Measurements from ENCODE around the gene ANKS6. TPM values are rescaled to one million over a fixed set of nuclear protein-coding genes. Genes with fewer than 3 reads are reported as not detected.

The ANKS6 gene
- total RNA-seq, 1 experiment from 2014 or later: 21.1 TPM

DNA sequence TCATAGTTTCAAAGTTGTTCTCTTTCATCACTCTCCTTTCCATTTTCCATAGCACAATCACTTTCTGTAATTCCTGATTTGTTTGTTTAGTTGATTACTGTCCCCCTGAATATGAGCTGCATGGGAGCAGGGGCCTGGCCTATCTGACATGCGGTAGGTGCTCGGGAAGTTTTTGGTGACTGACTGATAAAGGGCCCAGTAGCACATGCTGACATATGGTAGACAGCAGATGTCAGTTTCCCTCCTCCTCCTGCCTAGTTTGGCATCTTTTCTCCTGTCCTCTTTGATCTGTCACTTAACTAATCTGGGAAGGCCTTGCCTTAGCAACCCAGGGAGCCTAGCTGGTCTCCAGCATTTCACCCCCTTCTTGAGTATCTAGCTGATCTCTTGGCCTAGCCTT is 25.5 kb upstream of the ANKS6 start:
- Histone ChIP-seq H3K4me3 (ENCODE audit: low read depth, low read length) (no peak overlapping the region), H3K27me3 (replicated peaks; ENCODE audit: control insufficient read depth, insufficient read depth, low read length) (no peaks in the 10 kb centered on the region), H3K4me1 (no peaks in the 10 kb centered on the region), H3K36me3 (ENCODE audit: control insufficient read depth, insufficient read depth, low read length) (no peaks in the 10 kb centered on the region), H3K9me3 (no peaks in the 10 kb centered on the region)
- H3K9me3 Mint-ChIP-seq (ENCODE audit: unreplicated experiment): no peaks in the 10 kb centered on the region
- TF ChIP-seq, protein P1, sequence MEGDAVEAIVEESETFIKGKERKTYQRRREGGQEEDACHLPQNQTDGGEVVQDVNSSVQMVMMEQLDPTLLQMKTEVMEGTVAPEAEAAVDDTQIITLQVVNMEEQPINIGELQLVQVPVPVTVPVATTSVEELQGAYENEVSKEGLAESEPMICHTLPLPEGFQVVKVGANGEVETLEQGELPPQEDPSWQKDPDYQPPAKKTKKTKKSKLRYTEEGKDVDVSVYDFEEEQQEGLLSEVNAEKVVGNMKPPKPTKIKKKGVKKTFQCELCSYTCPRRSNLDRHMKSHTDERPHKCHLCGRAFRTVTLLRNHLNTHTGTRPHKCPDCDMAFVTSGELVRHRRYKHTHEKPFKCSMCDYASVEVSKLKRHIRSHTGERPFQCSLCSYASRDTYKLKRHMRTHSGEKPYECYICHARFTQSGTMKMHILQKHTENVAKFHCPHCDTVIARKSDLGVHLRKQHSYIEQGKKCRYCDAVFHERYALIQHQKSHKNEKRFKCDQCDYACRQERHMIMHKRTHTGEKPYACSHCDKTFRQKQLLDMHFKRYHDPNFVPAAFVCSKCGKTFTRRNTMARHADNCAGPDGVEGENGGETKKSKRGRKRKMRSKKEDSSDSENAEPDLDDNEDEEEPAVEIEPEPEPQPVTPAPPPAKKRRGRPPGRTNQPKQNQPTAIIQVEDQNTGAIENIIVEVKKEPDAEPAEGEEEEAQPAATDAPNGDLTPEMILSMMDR (IDR thresholded peaks at IDR 0.05; ENCODE audit: insufficient read depth in 1 of 2, low read depth in 1 of 2, low read length in 1 of 2, severe bottlenecking in 1 of 2, unreplicated experiment in 1 of 2): no peak
- H3K27me3 Mint-ChIP-seq (ENCODE audit: insufficient read depth, unreplicated experiment): no peaks in the 10 kb centered on the region
- no peak for DNase-seq
- intact Hi-C loops (cut with micrococcal nuclease; ENCODE audit: unreplicated experiment): no loop called here
- no peak overlapping the region for H3K4me3 Mint-ChIP-seq (ENCODE audit: unreplicated experiment)
- POLR2A ChIA-PET: no interaction called here
- no peaks in the 10 kb centered on the region for H3K36me3 Mint-ChIP-seq (ENCODE audit: insufficient read depth, unreplicated experiment)
- no peak overlapping the region for H3K27ac Mint-ChIP-seq (ENCODE audit: unreplicated experiment)
- BruUV-seq (replicated peaks): no TSS peak
- CTCF ChIA-PET: no interaction called here
- no peaks in the 10 kb centered on the region for H3K4me1 Mint-ChIP-seq (ENCODE audit: low read depth, unreplicated experiment)

DNA sequence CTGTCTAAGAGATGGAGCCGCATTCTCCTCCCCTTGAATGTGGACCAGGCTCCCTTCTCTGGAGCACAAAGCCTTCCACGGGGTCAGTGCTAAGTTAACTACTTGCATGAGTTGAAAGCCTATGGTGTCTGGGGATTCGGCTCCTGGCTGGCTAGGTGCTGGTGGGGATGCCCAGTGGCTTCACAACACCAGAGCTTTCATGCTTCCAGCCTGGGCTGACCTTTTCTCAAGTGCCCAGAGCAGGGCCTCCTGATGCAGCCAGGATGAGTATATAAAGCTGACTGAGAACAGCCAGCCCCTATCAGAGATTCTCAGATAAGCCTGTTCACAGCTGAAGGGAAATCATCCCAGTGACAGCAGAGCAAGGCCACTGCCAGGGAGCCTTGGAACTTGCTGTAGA is 22.9 kb upstream of the ANKS6 start:
- Mint-ChIP-seq H3K4me3 (ENCODE audit: unreplicated experiment) (no peak overlapping the region), H3K27me3 (ENCODE audit: insufficient read depth, unreplicated experiment) (no peaks in the 10 kb centered on the region), H3K4me1 (ENCODE audit: low read depth, unreplicated experiment) (no peaks in the 10 kb centered on the region), H3K36me3 (ENCODE audit: insufficient read depth, unreplicated experiment) (no peaks in the 10 kb centered on the region), H3K27ac (ENCODE audit: unreplicated experiment) (no peak overlapping the region), H3K9me3 (ENCODE audit: unreplicated experiment) (no peaks in the 10 kb centered on the region)
- no peaks in the 10 kb centered on the region for H3K4me1 ChIP-seq
- POLR2A ChIA-PET: no interaction called here
- CTCF ChIA-PET: no interaction called here
- H3K36me3 ChIP-seq (ENCODE audit: control insufficient read depth, insufficient read depth, low read length): no peaks in the 10 kb centered on the region
- H3K9me3 ChIP-seq: no peaks in the 10 kb centered on the region
- no peak for DNase-seq
- TF ChIP-seq, protein P1 (IDR thresholded peaks at IDR 0.05; ENCODE audit: insufficient read depth in 1 of 2, low read depth in 1 of 2, low read length in 1 of 2, severe bottlenecking in 1 of 2, unreplicated experiment in 1 of 2): no peak
- no peak overlapping the region for H3K4me3 ChIP-seq (ENCODE audit: low read depth, low read length)
- no TSS peak for BruUV-seq (replicated peaks)
- H3K27me3 ChIP-seq (replicated peaks; ENCODE audit: control insufficient read depth, insufficient read depth, low read length): no peaks in the 10 kb centered on the region
- intact Hi-C loops (cut with micrococcal nuclease; ENCODE audit: unreplicated experiment): no loop called here

DNA sequence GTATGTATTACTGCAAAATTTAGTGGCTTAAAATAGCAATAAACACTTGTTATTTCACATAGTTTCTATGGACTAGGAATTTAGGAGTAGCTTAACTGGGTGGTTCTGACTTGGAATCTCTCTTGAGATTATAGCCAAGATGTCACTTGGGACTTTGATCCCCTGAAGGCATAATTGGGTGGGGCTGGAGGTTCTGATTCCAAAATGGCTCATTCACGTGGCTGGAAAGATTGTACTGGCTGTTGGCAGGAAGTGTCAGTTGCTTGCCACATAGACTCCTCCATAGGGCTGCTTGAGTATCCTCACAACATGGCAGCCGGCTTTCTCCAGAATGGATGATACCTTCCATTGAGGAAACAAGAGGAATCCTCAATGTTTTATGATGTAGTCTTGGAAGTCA is 22.4 kb upstream of the ANKS6 start:
- Histone ChIP-seq H3K27me3 (replicated peaks; ENCODE audit: control insufficient read depth, insufficient read depth, low read length) (no peaks in the 10 kb centered on the region), H3K9me3 (no peaks in the 10 kb centered on the region), H3K4me3 (ENCODE audit: low read depth, low read length) (no peak overlapping the region), H3K4me1 (no peaks in the 10 kb centered on the region), H3K36me3 (ENCODE audit: control insufficient read depth, insufficient read depth, low read length) (no peaks in the 10 kb centered on the region)
- Mint-ChIP-seq H3K27me3 (ENCODE audit: insufficient read depth, unreplicated experiment) (no peaks in the 10 kb centered on the region), H3K36me3 (ENCODE audit: insufficient read depth, unreplicated experiment) (no peaks in the 10 kb centered on the region), H3K4me3 (ENCODE audit: unreplicated experiment) (no peak overlapping the region), H3K27ac (ENCODE audit: unreplicated experiment) (no peak overlapping the region), H3K9me3 (ENCODE audit: unreplicated experiment) (no peaks in the 10 kb centered on the region), H3K4me1 (ENCODE audit: low read depth, unreplicated experiment) (no peaks in the 10 kb centered on the region)
- POLR2A ChIA-PET: no interaction called here
- no TSS peak for BruUV-seq (replicated peaks)
- CTCF ChIA-PET: no interaction called here
- intact Hi-C loops (cut with micrococcal nuclease; ENCODE audit: unreplicated experiment): no loop called here
- no peak for DNase-seq
- TF ChIP-seq, protein P1 (IDR thresholded peaks at IDR 0.05; ENCODE audit: insufficient read depth in 1 of 2, low read depth in 1 of 2, low read length in 1 of 2, severe bottlenecking in 1 of 2, unreplicated experiment in 1 of 2): no peak

All from Caco-2 (cell line).